HG02870 (cell line): ENCODE results near the gene ZSWIM6.

Experiments used
- ATAC-seq: cut with Tn5 transposase; IDR thresholded peaks from one replicate; pipeline ENCODE4 v1.9.1; 2021; ENCODE audit warnings: mild to moderate bottlenecking, moderate library complexity; ENCODE audit not compliant: unreplicated experiment

Gene ZSWIM6

DNA sequence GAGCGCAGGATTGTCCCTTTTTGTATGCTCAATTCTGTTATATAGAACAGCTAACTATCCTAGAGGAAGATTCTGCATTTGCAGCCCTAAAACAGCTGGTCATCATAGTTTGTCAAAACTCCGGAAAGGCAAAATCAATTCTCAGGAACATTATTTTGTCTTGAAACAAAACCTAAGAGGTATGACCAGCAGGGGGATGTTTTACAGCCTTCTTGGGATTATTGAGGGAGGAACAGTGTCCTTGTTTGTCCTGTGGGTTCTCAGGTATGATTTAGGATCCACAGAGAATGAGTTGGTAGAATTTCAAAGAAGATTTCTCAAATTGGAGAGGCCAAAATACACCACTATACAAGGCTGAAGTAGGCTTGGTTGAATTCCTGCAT, 136.4 kb downstream of the ZSWIM6 start:
- ATAC-seq = no peak

DNA sequence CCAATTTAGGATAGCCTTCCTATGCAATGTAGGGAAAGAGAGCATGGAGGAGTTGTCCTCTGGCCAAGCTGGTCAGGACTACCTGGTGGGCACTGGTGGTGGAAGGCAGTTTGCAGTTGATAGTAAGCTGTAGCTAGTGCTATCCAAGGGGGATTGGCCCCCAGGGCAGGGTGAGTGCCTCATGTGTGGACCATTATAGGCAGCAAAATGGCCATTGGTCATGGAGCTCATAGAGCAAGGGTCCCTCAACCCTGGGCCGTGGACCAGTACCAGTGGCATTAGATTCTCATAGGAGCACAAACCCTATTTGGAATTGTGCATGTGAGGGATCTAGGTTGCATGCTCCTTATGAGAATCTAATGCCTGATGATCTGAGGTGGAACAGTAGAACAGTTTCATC, 139.3 kb downstream of the ZSWIM6 start:
- ATAC-seq = no peak

DNA sequence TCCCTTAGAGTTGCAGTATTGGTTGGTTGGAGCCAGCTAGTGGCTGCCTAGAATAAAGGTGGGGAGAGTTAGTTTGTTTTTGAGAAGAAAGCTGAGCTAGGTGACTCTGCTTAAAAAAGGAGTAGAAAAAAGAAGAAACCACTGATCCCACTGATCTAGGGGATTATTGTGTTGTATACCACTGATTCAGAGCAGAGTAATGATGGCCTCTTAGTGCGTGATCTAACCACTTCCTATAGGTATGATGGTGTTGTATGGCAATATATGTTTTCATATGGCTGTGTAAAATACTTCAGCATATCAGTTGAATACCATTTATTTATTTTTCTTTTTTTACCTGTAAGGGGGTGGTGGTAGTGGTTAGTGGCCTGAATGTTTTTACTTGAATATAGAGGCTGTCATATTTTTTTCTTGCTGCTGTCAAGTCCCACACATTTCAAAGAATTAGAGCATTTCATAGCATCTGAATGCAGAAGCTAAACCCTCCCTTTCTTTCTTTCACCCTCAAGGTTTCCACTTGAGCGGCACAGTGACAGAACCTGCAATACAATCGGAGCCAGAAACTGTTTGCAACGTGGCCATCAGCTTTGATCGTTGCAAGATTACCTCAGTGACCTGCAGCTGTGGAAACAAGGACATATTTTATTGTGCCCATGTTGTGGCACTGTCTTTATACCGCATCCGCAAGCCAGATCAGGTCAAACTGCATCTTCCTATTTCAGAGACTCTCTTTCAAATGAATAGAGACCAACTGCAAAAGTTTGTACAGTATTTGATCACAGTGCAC, 140.3 kb downstream of the ZSWIM6 start:
- no peak for ATAC-seq

DNA sequence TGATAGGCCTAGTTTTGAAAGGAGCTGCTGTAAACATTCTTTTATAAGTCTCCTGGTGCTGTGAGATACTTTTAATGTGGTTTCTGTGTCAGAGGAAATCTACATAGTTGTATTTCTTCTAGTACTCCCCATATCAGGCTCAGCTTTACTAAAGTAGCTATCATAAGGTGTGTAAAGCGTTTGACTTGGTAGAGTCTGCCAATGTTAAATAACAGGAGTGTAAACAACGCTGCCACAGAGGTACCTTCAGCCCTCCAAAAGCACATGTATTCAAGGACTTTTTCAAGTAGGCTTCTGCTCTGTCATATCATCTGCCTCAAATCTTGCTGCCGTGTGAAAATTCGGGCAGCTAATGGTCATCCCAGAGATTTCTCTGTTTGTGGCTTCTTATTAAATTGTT, 142.7 kb downstream of the ZSWIM6 start:
- ATAC-seq = no peak

DNA sequence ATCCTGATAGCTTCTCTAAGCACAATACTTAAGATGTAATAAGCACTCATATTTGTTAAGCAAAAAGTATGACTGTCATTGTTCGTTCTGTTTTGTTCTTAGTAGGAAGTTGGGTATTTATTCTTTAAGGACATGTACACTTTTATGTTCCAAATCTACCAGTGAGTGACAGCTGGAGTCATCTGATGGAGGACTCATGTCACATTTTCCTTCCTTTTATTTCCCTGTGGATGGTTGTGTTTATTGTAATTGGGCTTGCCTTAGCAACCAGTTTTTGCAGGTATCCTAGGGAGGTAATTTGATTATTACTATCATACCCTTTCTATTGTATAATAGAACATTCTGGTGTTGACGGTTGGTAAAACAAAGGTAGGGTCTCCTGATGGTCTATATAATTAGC, 145.7 kb downstream of the ZSWIM6 start:
- ATAC-seq = no peak

DNA sequence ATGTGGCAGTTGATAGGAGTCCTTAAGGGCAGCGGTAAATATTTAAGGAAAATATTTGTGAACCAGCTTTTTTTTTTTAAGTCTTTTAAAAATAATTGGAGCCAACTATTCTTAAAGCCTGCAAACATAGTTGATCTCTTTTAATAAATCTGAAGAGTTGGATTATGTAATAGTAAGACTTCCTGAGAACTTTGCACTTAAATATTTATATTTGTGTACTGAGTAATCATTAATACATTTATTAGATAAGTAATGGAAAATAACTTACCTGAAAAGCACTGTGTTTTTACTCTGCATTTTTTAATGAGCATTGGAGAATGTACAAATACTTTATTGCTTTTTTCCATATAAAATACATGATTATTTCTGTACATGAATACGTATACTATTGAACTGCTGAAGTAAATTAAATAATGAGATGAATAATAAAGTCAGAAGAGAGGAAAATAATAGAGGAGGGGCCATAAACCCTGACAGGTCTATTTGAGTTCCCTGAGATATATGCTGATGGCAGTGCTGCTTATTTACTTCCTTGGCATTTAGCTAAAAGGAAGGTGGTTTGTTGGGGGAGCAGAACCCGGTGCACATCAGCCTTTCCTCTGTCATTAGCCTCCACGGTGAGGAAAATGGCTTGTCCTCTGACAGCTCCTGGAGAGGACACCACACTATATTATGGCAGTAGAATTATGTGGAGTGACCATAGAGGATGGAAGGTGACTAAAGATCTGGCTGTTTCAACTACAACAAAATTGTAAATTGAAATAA, 148.0 kb downstream of the ZSWIM6 start:
- ATAC-seq = no peak

DNA sequence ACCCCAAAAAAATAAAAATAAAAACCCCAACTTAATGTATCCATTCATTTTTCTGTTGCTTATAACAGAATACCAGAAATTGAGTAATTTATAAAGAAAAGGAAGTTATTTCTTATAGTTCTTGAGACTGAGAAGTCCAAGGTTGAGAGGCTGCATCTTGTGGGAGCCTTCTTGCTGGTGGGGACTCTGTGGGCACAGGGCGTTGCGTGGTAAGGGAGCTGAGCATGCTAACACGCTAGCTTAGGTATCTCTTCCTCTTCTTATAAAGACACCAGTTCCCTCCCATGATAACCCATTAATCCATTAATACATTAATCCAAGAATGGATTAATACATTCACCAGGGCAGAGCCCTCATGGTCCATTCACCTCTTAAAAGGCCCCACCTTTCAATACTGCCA, 150.9 kb downstream of the ZSWIM6 start:
- no peak for ATAC-seq

DNA sequence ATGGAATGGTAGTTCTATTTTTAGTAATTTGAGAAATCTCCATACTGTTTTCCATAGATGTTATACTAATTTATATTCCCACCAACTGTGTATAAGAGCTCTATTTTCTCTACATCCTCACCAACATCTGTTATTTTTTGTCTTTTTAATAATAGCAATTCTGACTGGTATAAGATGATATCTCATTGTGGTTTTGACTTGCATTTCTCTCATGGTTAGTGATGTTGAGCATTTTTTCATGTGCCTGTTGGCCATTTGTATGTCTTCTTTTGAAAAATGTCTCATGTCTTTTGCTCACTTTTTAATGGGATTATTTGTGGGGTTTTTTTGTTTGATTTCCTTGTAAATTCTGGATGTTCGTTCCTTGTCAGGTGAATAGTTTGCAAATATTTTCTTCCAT, 154.4 kb downstream of the ZSWIM6 start:
- ATAC-seq = no peak

DNA sequence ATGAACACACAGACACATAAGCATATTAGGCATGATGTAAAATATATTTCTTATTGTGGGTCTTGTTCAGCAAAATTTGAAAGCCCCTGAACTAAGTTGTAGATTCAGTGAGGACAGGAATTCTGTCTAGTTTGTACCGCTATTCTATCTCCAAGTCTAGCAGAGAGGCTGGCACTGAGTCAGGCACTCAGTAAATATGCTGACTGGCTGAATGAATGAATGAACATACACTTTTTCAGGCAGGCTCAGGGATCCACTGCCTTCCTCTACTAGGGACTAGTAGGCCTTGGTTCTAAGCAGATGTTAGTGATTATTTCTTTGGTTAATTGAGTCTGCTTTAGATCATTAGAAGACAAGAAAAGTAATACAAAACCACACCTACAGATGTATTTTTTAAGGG, 157.5 kb downstream of the ZSWIM6 start:
- ATAC-seq = no peak

DNA sequence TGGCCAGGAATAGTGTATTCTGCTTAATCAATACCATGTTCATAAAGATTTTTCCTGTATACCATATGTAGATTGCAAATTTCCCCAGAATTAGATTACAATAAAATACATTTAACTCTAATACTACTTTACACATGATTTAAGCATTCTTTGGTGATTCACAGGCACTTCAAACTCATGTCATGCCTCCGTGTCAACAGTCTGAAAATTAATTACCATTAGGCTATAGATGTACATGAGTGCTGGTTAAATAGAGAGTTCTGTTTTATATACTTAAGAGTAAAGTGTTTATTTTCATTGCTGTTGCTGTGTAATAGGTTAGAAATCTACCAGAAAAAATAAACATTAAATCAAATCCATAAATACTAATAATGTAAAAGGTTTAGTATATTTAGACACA, 159.8 kb downstream of the ZSWIM6 start:
- ATAC-seq = no peak

DNA sequence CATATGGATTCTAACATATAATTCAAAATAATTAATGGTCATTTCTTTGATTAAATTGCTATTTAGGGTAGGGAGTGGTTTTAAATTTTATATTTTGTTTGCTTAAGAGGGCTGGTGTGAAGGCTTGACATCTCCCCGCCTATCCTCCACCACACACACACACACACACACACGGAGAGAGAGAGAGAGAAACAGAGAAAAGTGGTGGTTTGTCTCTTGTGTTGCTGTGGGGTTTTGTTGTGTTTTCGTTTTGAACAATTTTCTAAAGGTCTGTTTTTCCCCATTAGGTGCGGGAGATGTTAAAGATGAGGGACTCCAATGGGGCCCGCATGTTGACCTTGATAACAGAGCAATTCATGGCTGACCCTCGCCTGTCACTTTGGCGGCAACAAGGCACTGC, 161.9 kb downstream of the ZSWIM6 start:
- ATAC-seq = no peak

DNA sequence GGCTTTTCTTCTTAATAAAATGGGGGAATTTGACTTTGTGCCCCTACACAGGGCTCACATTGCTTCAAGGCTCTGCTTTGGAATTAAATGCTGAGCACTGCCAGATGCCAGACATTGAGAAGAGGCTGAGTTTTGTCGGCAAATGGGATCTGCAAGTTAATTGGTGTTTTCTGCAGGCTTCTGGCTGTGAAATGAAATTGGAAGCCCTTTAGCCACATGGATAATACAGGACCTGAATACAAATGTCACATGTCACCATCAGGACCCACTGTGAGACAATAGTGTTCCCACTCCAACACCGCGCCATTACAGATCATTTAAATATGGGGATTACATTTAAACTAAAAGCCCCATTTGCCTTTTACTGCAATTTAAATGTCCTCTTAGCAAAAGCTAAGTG, 164.4 kb downstream of the ZSWIM6 start:
- no peak for ATAC-seq

DNA sequence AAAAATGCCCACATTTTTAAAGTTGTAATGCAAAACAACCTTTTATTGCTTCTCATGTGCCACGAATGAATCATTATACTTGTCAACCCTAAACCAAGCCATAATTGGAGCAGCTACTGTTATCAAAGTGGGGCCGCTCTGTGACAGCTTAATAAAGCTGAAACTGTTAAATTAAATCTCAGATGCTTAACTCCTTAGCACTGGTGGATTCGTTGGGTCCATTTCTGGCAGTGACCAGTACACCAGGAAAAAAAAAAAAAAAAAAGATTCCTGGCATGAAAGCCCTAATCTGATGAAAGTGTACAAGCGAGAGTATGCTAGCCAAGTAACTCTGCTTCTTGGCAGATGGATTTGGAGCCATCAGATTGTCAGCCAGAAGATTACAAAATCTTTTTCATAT, 164.8 kb downstream of the ZSWIM6 start:
- ATAC-seq = no peak

DNA sequence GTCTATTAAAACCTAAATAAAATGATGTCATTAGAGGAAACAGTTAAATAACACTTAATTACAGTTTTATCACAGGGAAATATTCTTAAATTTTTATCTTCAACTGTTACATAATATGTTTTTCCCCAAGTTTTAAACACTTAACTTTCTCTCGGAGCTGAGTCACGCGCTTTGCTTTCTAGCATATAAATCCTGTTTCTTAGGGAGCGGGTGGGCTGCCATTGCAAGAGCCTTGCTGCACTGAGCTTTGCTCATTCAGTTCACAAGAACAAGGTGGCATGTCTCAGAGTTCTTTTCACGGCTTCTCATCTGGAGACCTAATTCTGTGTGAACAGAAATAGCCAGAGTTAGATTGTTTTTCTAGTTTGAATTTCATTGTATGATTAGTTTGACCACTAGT, 166.1 kb downstream of the ZSWIM6 start:
- no peak for ATAC-seq

DNA sequence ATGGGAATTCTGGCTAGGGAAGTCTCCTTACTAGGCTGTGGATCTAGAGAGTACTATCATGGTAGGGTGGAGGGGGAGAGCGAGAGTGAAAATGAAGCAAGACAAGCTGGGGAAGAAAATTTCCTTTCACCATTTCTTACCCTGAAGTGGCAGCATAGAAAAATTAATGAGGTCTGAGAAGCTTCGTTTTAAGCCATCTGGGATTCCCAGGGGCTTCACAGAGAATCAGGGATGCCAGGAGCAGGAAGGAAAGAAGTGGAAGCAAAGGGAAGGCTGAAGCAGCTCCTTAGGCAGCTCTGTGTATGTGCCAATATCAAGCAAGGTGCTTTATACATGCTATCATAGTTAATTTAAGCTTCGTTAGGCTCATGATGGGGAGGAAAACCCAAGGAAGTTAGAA, 169.9 kb downstream of the ZSWIM6 start:
- ATAC-seq = no peak

DNA sequence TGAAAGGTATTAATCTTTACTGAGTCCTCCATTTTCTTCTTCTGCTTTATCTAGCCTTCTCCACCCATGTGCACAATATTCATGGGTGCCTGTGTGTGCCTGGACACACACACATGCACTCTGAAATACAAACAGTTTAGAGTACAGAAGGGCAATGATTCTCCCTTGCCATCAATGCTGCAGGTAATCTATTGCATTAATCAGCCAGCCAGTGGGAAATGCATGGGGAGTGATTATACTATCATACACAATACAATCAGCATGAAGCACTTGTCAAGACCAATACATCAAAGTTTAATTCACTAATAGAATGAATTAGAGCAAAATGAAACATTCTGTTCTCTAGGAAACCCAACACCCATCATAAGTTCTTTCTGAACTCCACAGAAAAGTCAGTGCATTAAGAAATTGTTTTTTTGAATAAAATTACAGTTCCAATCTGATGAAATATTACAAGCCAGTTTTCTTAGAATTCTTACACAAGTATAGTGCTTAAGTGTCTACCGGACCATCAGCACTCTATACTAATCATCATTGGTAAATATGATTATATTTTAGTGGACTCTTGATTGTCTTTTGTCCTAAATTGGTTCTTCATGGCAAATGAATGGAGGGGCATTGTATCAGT, 172.2 kb downstream of the ZSWIM6 start:
- ATAC-seq = no peak

DNA sequence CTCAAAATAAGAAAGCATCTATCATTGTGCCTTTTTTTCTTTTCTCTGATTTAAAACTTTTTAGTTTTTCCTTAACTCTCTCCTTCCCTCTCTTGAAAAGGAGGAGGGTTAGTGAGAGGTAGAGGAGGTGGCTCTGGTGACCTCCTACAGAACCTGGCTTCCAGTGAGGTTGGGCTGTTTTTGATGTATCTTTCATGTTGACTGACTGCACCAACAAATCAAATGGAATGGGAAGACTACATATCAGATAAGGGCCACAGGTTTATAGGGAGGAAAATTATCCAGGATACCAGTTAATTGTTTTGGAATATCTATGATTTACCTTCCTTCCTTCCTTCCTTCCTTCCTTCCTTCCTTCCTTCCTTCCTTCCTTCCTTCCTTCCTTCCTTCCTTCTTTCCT, 173.2 kb downstream of the ZSWIM6 start:
- no peak for ATAC-seq

DNA sequence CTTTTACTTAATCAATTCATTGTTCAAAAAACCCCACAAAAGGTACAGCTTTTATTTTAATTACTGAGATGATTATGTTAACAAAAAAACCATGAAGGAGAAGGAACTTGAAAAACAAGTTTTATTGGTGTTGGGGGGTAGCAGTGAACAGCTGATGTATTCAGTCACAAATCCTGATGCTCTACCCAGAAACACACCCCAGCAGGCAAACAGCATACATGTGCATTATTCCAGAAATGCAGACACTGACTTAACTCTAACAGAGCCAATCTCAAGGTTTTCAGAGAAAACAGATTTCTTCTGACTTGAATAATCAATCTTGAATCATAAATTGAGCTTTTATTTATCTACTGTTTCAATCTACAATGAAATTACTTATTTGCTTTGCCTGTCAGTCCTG, 175.2 kb downstream of the ZSWIM6 start:
- ATAC-seq = no peak

DNA sequence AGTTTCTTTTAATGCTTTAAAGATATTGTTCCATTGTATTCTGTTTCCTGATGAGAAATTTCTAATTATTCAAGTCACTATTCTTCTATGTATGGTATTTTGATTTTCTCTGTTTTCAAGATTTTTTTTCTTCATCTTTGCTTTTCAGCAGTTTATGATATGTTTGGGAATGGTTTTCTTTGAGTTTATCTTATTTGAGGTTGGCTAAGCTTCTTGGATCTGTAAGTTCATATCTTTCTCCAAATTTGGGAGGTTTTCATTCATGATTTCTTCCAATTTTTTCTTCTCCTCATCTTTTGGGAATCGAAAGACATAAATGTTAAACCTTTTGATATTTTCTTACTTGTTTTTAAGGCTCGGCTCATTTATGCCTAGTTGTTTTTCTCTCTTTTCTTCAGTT, 184.9 kb downstream of the ZSWIM6 start:
- ATAC-seq = no peak

DNA sequence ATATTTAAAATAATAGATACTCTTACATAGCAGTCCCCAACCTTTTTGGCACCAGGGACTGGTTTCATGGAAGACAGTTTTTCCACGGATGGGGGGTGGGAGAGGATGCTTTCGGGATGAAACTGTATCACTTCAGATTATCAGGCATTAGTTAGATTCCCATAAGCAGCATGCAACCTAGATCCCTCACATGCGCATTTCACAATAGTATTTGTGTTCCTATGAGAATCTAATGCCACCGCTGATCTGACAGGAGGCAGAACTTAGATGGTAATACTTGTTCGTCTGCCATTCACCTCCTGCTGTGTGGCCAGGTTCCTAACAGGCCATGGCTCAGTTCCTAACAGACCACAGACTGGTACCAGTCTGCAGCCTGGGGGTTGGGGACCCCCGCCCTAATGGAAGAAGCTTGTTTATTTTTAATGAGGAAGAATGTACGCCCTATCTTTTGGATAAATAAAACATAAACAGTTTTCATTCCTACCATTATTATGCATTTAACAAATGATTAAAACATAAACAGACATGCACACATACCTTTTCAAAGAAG, 187.7 kb downstream of the ZSWIM6 start:
- ATAC-seq = no peak

DNA sequence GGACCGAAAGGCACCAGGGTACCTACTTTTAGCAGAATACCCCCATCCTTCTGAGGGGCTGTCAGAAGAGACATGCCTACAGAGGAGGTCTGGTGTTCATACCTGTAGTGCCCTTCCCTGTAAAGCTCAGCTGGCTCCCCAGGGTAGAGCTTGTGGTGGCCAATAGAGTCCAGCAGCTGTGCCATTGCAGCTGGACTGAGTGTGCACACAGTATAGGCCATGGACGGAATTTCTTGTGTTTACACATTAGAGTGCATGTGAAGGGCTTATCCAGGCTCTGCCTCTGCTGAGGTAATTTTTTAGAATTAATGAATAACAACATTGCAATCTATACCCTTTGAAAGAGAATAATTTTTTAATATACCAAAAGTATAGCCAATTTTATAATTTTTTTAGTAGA, 191.0 kb downstream of the ZSWIM6 start:
- ATAC-seq = no peak

DNA sequence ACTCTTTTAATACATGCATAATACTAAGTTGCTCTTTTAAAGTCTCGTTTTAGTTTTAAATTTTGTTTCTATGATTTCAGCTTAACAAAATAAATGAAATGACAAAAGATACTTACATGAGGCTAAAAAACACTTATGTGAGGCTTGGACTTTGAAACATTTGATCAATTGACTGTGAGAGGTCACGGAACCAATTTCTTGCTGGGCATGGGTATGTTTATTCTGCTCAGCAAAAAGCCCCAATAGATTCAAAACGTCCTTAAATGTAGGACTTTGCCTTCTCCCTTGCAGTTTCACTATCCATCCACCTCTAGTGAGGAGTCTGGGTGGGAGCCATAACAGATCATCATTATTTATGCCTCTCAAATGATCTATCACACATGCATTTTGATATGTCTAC, 191.9 kb downstream of the ZSWIM6 start:
- no peak for ATAC-seq
